Amniotic epithelial cell (primary cell): Measurements from ENCODE around the gene DCBLD1.

Source experiments
- DNase-seq: peaks from one replicate; pipeline ENCODE4 v3.0.0-alpha.2; 2010; ENCODE audit warnings: low read depth

Gene DCBLD1

GRCh38 chr6:117558818-117559217 is 76.3 kb downstream of the DCBLD1 start:
- no peak for DNase-seq

- DNase-seq, result no peak
Observed at GRCh38 chr6:117559299-117559698, 76.8 kb downstream of the DCBLD1 start.

GRCh38 chr6:117561128-117561527 is 78.7 kb downstream of the DCBLD1 start:
- DNase-seq, result no peak

- DNase-seq, result no peak
Observed at GRCh38 chr6:117564681-117565080, 82.2 kb downstream of the DCBLD1 start.

- no peak for DNase-seq
Observed at GRCh38 chr6:117568247-117568646, 85.8 kb downstream of the DCBLD1 start.

DNA sequence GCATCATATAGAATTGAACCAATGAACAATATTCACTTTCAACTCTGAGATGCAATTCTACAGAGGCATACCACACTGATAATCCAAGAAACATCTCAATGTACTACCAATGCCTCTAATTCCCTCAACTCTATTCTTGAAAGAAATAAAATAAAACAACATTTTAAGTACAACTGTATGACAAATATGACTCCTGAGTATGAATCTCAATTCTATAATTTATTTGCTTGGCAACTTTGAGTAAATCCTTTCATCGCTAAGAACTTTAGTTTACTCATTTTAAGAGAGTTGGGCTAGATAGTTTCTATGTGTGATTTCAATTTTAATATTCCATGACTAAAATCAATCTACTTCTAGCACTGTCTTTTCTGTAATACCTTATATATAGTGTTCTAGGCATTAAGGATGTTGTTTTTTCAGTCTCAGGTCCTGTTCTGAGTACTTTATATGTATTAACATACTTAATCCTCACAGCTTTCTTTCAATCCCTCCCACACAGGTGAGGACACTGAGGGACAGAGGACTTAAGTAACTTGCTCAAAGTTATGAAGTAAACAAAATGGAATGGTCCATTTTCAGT is 86.4 kb downstream of the DCBLD1 start:
- no peak for DNase-seq

DNA sequence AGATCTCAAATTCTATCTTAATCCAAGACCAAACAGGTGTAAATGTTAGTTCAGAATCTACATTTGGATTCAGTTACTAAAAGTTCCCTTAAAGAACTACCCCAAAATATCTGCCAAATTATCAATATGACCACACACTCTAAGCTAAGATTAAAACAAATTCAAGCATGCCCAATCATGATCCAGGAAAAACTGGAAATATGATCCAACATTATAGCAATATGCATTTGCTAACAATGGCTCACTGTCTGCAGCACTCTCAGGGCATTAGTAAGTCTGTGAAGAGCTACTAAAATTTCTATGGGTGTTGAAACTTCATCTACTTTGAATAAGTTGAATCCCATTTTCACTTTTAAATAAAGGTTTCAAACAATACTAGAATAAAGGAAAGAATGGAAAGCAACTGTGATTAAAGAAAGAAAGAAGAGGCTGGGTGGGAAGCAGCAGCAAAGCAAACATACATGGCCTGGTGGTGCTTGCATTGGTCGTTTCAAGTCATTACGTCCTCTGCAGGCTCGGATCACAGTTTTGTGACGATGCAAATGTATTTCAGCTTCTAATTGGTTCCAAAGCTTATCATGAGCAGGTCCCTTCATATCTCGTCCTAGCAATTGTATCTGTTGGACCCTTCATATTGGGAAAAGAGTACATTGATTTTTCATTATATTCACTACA is 90.7 kb downstream of the DCBLD1 start:
- no peak for DNase-seq

GRCh38 chr6:117574198-117574597 is 91.7 kb downstream of the DCBLD1 start:
- DNase-seq, result no peak

- no peak for DNase-seq
Observed at GRCh38 chr6:117585647-117586046, 103.2 kb downstream of the DCBLD1 start.

- DNase-seq, result no peak
Observed at GRCh38 chr6:117590447-117590846, 108.0 kb downstream of the DCBLD1 start.

DNA sequence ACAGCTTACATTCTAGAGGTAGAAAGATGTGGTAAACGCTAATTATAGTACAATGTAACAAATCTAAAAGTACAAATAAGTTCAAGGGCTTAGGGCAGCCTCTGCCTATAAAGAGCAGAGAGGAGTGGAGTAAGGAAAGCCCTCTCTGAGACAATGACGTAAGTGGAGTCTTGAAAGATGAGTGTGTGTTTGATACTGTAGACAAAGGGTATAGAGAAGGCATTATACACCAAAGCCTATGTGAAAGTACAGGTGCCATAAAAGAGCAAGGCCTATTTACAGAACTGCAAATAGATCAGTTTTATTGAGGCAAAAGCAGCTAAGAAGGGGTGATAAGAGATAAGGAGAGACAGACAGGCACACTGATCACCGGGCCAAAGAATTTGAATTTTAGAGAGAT is 108.9 kb downstream of the DCBLD1 start:
- DNase-seq, result peak; percentile 69

DNA sequence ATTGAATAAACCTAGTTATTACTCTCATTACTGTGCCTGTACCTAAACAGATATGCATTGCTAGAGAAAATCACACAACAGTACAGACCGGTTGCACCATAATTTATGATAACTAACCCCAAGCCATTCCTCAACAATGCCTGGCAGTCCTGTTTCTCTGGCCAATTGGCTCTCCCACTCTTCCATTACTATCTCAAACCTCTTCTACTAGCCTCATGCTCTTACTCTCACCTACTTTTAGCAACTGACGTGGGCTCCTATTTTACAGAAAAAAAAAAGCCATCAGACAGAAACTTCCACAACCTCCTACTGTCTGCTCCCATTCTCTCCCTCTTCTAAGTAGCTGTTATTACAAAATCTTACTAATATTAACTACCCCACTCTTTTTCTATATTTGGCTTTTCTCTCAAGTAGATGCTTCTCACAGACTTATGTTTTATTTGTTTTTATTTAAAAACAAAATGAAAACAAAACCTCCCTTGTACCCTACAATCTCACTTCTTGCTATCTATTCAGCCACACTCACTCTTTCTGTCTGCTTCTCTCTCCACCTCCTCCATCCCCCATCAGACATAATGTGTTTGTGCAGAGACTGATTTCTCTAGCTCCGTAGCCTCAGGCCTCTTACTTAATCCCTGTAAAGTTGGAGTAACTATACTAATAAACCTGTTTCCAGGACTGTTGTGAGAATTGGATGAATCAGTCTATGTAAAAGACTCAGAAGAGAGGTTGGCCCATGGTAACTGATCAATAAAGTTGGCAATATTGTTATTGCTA is 110.7 kb downstream of the DCBLD1 start:
- peak; percentile 39 for DNase-seq

GRCh38 chr6:117595099-117595923 is 112.8 kb downstream of the DCBLD1 start:
- DNase-seq, result no peak

DNA sequence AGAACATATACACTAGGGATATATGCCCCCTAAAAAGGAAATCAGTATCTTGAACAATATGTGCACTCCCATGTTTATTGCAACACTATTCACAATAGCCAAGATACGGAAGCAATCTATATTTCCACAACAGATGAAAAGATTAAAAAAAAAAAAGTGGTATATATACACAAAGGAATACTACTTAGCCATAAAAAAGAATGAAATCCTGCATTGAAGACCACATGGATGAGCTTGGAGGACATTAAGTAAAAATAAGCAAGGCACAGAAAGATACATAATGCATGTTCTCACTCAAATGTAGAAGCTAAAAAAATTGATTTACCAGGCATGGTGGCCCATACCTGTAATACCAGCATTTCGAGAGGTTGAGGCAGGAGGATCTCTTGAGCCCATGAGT is 115.3 kb downstream of the DCBLD1 start:
- DNase-seq, result no peak
